Measurements from ENCODE around the gene EXD3. TPM values are rescaled to one million over a fixed set of nuclear protein-coding genes. Genes with fewer than 3 reads are reported as not detected.

Gene EXD3
- total and polyA plus RNA-seq, 2 of the 13 experiments (the other 11 are each of a cell fraction or from before 2014, with no cell fraction given): 2.7 to 4.8 TPM

- TF ChIP-seq LRRFIP1 (CRISPR knock-in tag; conservative IDR thresholded peaks at IDR 0.05): no peak
- TF ChIP-seq, protein P1, sequence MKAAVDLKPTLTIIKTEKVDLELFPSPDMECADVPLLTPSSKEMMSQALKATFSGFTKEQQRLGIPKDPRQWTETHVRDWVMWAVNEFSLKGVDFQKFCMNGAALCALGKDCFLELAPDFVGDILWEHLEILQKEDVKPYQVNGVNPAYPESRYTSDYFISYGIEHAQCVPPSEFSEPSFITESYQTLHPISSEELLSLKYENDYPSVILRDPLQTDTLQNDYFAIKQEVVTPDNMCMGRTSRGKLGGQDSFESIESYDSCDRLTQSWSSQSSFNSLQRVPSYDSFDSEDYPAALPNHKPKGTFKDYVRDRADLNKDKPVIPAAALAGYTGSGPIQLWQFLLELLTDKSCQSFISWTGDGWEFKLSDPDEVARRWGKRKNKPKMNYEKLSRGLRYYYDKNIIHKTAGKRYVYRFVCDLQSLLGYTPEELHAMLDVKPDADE (CRISPR knock-in tag; IDR thresholded peaks at IDR 0.05): no peak
Observed at GRCh38 chr9:137402746-137403145, 20.2 kb downstream of the EXD3 start (continued).

DNA sequence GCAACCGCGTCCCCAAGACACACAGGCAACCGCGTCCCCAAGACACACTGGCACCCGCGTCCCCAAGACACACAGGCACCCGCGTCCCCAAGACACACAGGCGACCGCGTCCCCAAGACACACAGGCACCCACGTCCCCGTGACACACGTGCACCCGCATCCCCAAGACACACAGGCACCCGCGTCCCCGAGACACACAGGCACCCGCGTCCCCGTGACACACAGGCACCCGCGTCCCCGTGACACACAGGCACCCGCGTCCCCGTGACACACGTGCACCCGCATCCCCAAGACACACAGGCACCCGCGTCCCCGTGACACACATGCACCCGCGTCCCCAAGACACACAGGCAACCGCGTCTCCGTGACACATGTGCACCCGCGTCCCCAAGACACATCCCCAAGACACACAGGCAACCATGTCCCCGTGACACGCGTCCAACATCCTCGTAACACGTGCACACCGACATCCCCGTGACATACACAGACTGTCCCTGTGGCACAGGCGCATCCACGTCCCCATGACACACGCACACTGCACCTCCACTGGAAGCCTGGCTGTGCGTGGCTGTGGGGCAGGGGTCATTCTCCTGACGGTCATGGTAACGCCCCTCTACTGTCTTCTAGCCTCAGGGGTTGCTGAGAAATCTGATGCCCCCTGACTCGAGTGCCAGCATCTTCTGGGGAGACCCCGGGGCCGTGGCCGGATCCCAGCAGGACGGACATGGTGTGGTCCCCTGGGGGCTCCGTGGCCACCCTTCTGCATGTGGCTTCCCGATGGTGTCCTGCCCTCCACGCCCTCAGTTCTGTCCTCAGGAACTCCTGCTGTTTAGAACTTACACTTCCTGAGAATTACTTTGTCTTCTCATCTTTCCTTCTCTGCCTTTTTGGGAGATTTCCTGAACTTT lies 24.1 kb downstream of the EXD3 start:
- Histone ChIP-seq H3K27ac (ENCODE audit: extremely low read length, insufficient read depth, low read length) (no peak overlapping the region), H3K4me2 (ENCODE audit: low read depth, low read length) (no peak overlapping the region), H4K20me1 (ENCODE audit: insufficient read depth, low read length) (no peaks in the 10 kb centered on the region), H3K36me3 (replicated peaks in 1 of 2; ENCODE audit: control insufficient read depth in 1 of 2, insufficient read depth in 2 of 2, low read length in 2 of 2) (no peaks in the 10 kb centered on the region), H3K4me3 (replicated peaks in 1 of 3; ENCODE audit: insufficient read depth in 1 of 3, low read depth in 2 of 3, low read length in 3 of 3) (no peak overlapping the region), H3K9me3 (ENCODE audit: low read length) (no peaks in the 10 kb centered on the region), H3K27me3 (ENCODE audit: control insufficient read depth in 1 of 2, insufficient read depth in 2 of 2, low read length in 2 of 2) (no peaks in the 10 kb centered on the region), H2AFZ (ENCODE audit: low read length) (no peak overlapping the region), H3K79me2 (ENCODE audit: insufficient read depth, low read length) (no peaks in the 10 kb centered on the region), H3K9ac (ENCODE audit: insufficient read depth, low read depth, low read length) (no peak overlapping the region), H3K4me1 (ENCODE audit: insufficient read depth, low read length) (peaks cover 26% of the 10 kb centered on the region)
- WGBS (ENCODE audit: low lambda C conversion rate): 93% methylated on average over 58 of the region's 60 CpGs
- DNase-seq (ENCODE audit: low spot score) (no peak), ATAC-seq (no peak), FAIRE-seq (no peak)
- intact Hi-C loops (cut with micrococcal nuclease; ENCODE audit: unreplicated experiment) (no loop called here), in situ Hi-C loops (cut with HindIII; ENCODE audit: extremely low pct_ligation_motif_present, low pct_unique_long_range_greater_than_20kb) (no loop called here)
- BruUV-seq (replicated peaks): no TSS peak
- POLR2A ChIA-PET: no interaction called here
- CTCF ChIA-PET (ENCODE audit: low intra/inter-chr PET ratio, low total read pairs): no interaction called here
- TF ChIP-seq NCOA5 (CRISPR knock-in tag; IDR thresholded peaks at IDR 0.05) (no peak), ARNT (IDR thresholded peaks at IDR 0.05) (no peak), ZNF572 (CRISPR knock-in tag; IDR thresholded peaks at IDR 0.05) (no peak), ZNF501 (CRISPR knock-in tag; IDR thresholded peaks at IDR 0.05) (no peak), MED13 (CRISPR knock-in tag; IDR thresholded peaks at IDR 0.05) (no peak), HCFC1 (IDR thresholded peaks at IDR 0.05; ENCODE audit: low read depth, low read length) (no peak), RARA (CRISPR knock-in tag; IDR thresholded peaks at IDR 0.05) (no peak), ZNF30 (CRISPR knock-in tag; IDR thresholded peaks at IDR 0.05) (no peak), NFKBIZ (CRISPR knock-in tag; IDR thresholded peaks at IDR 0.05) (no peak), CBFB (CRISPR knock-in tag; IDR thresholded peaks at IDR 0.05) (no peak), ZBTB7B (CRISPR knock-in tag; IDR thresholded peaks at IDR 0.05) (no peak), ZNF549 (CRISPR knock-in tag; IDR thresholded peaks at IDR 0.05) (no peak), TMF1 (CRISPR knock-in tag; IDR thresholded peaks at IDR 0.05; ENCODE audit: low read depth) (no peak), ZBTB8A (CRISPR knock-in tag; IDR thresholded peaks at IDR 0.05; ENCODE audit: borderline replicate concordance, low read depth) (no peak), ZMAT3 (CRISPR knock-in tag; conservative IDR thresholded peaks at IDR 0.05) (no peak), U2AF2 (IDR thresholded peaks at IDR 0.05; ENCODE audit: low read depth, low read length) (no peak), KDM3A (CRISPR knock-in tag; IDR thresholded peaks at IDR 0.05; ENCODE audit: low read depth) (no peak)
